Immature natural killer cell (primary cell): ENCODE measurements around the gene GRIK4. TPM values are rescaled to one million over a fixed set of nuclear protein-coding genes. Genes with fewer than 3 reads are reported as not detected.
A peak's percentile ranks its signal among the peaks of the same experiment; 100 is the strongest.

Source experiments
- DNase-seq, 3 donors: peaks; one replicate each; pipeline ENCODE4 v3.0.0; 2022; ENCODE audit warnings: mixed read lengths in 1 of 3
- H3K27ac Mint-ChIP-seq, 6 donors: one replicate each; pipeline ENCODE4 v1.8.0; 2020; ENCODE audit warnings: mixed read lengths in 6 of 6, mild to moderate bottlenecking in 5 of 6, inconsistent platforms in 4 of 6, moderate library complexity in 3 of 6
- H3K27me3 Mint-ChIP-seq, 3 donors: one replicate each; pipeline ENCODE4 v1.8.0; 2020 to 2021; ENCODE audit warnings: low read depth in 3 of 3, mild to moderate bottlenecking in 3 of 3, mixed read lengths in 3 of 3, moderate library complexity in 3 of 3, inconsistent platforms in 1 of 3
- H3K36me3 Mint-ChIP-seq, 3 donors: one replicate each; pipeline ENCODE4 v1.8.0; 2020; ENCODE audit warnings: mixed read lengths in 3 of 3, inconsistent platforms in 2 of 3, mild to moderate bottlenecking in 2 of 3
- H3K4me1 Mint-ChIP-seq, 2 donors: one replicate each; pipeline ENCODE4 v1.8.0; 2020; ENCODE audit warnings: inconsistent platforms in 2 of 2, mild to moderate bottlenecking in 2 of 2, mixed read lengths in 2 of 2, moderate library complexity in 1 of 2
- H3K4me3 Mint-ChIP-seq, 5 donors: one replicate each; pipeline ENCODE4 v1.8.0; 2020; ENCODE audit warnings: mild to moderate bottlenecking in 5 of 5, mixed read lengths in 5 of 5, inconsistent platforms in 3 of 5, moderate library complexity in 3 of 5
- H3K9me3 Mint-ChIP-seq, 6 donors: one replicate each; pipeline ENCODE4 v1.8.0; 2020; ENCODE audit warnings: mild to moderate bottlenecking in 6 of 6, mixed read lengths in 6 of 6, inconsistent platforms in 4 of 6, moderate library complexity in 3 of 6
- polyA plus RNA-seq, 3 donors: library from polyadenylated mRNA; unstranded; fragments of 300-500 nt; fragmentation: Illumina TruSeq; gene quantifications; one replicate each; pipeline ENCODE4 v1.2.3, GENCODE V29; 2021

GRIK4 gene
- polyA plus RNA-seq, 3 donors from 2014 or later: 0.85 to 3.6 (median 2.0) TPM

DNA sequence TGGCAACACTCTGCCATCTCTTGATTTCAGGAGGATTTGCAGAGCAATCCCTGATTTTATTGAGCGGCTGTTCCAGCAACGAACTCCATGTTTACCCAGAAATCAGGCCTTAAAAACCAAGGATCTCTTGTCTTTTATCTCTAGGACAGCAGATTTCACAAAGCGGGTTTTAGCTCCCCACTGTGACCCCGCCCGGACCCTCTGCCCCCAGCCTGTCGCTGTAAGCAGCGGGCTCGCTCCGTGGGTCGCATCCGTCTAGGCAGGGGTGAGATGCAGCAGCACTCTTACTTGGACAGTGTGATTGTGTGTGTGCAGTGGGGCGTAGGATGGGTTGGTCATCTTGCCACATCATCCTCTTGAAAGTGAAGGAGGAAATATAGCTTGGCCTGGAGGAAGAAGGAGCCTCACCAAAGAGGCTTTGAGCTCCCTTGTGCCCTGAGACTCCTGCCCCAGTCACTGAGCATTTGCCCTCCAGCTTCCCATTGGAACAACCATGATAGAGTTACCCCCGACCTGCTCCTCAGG, 323.2 kb downstream of the GRIK4 start:
- H3K4me3 Mint-ChIP-seq: no peak overlapping the region
- no peaks in the 10 kb centered on the region for H3K9me3 Mint-ChIP-seq
- H3K36me3 Mint-ChIP-seq: peaks cover under 1 to 8% (median 4%) of the 10 kb centered on the region in 3 donors
- peaks cover 2 to 8% (median 6%) of the 10 kb centered on the region in 3 donors for H3K27me3 Mint-ChIP-seq
- peaks cover 10 to 28% of the 10 kb centered on the region in 2 donors for H3K4me1 Mint-ChIP-seq
- no peak for DNase-seq
- H3K27ac Mint-ChIP-seq: no peak overlapping the region

DNA sequence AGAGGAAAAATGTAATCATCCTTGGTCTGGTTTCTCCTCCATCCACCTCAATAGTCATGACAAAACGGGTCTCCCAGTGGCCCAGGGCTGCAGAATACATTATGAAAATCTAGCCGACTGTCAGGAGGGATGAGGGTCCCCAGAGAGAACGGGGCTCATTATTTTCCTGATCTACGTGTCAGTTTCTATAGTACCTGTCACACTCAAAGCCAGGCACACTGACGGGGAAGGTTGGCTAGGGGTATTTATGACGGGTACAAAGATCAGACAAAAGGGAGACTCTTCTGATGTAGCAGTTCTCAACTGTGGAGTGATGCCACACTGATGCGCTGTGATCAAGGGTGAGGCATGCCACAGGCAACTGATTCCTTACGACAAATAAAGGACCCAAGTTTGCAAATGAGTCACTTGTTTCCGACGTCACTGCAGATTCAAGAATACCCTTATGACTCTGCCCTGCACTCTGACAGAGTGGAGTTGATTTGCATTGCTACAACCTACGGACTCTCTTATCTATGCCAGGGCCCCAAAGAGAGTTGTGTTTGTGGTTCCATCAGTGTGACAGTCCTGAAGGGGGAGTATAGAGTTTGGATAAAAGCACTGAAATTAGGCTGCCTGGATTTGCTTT, 324.2 kb downstream of the GRIK4 start:
- H3K4me3 Mint-ChIP-seq: no peak overlapping the region
- H3K4me1 Mint-ChIP-seq: peaks cover 17 to 35% of the 10 kb centered on the region in 2 donors
- H3K27ac Mint-ChIP-seq: peak overlapping the region in 1 of 6 donors; percentile 9
- peaks cover 2 to 11% (median 6%) of the 10 kb centered on the region in 3 donors for H3K27me3 Mint-ChIP-seq
- DNase-seq: peak in 1 of 3 donors; percentile 39
- H3K36me3 Mint-ChIP-seq: peaks cover 3 to 8% (median 4%) of the 10 kb centered on the region in 3 donors
- no peaks in the 10 kb centered on the region for H3K9me3 Mint-ChIP-seq

GRCh38 chr11:120837696-120838095, 326.1 kb downstream of the GRIK4 start:
- Mint-ChIP-seq H3K9me3 (no peaks in the 10 kb centered on the region), H3K4me3 (no peak overlapping the region), H3K27ac (peak overlapping the region in 2 of 6 donors; percentile 26 to 59), H3K36me3 (peaks cover 4 to 11% (median 8%) of the 10 kb centered on the region in 3 donors), H3K4me1 (peaks cover 17 to 35% of the 10 kb centered on the region in 2 donors), H3K27me3 (peaks cover 2 to 10% (median 2%) of the 10 kb centered on the region in 3 donors)
- no peak for DNase-seq

GRCh38 chr11:120839201-120839600, 327.7 kb downstream of the GRIK4 start:
- peaks cover 10 to 22% of the 10 kb centered on the region in 2 donors for H3K4me1 Mint-ChIP-seq
- peaks cover 0 to 10% (median 0%) of the 10 kb centered on the region in 3 donors for H3K27me3 Mint-ChIP-seq
- H3K36me3 Mint-ChIP-seq: peaks cover 4 to 11% (median 9%) of the 10 kb centered on the region in 3 donors
- no peaks in the 10 kb centered on the region for H3K9me3 Mint-ChIP-seq
- no peak overlapping the region for H3K4me3 Mint-ChIP-seq
- no peak for DNase-seq
- peak overlapping the region in 2 of 6 donors; percentile 9 to 38 for H3K27ac Mint-ChIP-seq

GRCh38 chr11:120839846-120840402, 328.4 kb downstream of the GRIK4 start:
- Mint-ChIP-seq H3K36me3 (peaks cover 4 to 13% (median 11%) of the 10 kb centered on the region in 3 donors), H3K27me3 (peaks cover 0 to 10% (median 0%) of the 10 kb centered on the region in 3 donors), H3K4me3 (peak overlapping the region in 1 of 5 donors; percentile 5), H3K4me1 (peaks cover 10 to 18% of the 10 kb centered on the region in 2 donors), H3K9me3 (no peaks in the 10 kb centered on the region), H3K27ac (peak overlapping the region in 5 of 6 donors; percentile 24 to 63 (median 42))
- DNase-seq: no peak

- Mint-ChIP-seq H3K27ac (no peak overlapping the region), H3K4me3 (no peak overlapping the region), H3K9me3 (no peaks in the 10 kb centered on the region), H3K36me3 (peaks cover 4 to 13% (median 11%) of the 10 kb centered on the region in 3 donors), H3K4me1 (peaks cover 11 to 19% of the 10 kb centered on the region in 2 donors), H3K27me3 (peaks cover 0 to 10% (median 0%) of the 10 kb centered on the region in 3 donors)
- no peak for DNase-seq
These were observed 329.1 kb downstream of the GRIK4 start for GRCh38 chr11:120840661-120841060.

DNA sequence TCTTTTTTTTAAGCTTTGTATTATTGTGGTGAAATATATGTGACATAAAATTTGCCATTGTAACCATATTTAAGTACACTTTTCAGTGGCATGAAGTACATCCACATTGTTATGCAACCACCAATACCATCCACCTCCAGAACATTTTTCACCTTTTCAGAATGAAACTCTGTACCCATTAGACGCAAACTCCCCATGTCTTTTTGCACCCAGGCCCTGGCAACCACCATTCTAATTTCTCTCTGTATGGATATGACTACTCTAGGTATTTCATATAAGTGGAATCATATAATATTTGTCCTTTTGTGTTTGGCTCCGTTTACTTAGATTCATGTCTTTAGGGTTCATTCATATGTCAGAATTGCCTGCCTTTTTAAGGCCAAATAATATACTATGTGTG, 329.5 kb downstream of the GRIK4 start:
- H3K4me1 Mint-ChIP-seq: peaks cover 15 to 22% of the 10 kb centered on the region in 2 donors
- DNase-seq: no peak
- no peak overlapping the region for H3K27ac Mint-ChIP-seq
- no peaks in the 10 kb centered on the region for H3K9me3 Mint-ChIP-seq
- peaks cover 0 to 10% (median 0%) of the 10 kb centered on the region in 3 donors for H3K27me3 Mint-ChIP-seq
- H3K4me3 Mint-ChIP-seq: no peak overlapping the region
- peaks cover 4 to 14% (median 12%) of the 10 kb centered on the region in 3 donors for H3K36me3 Mint-ChIP-seq

- Mint-ChIP-seq H3K27me3 (peaks cover 0 to 10% (median under 1%) of the 10 kb centered on the region in 3 donors), H3K9me3 (no peaks in the 10 kb centered on the region), H3K4me3 (no peak overlapping the region), H3K4me1 (peaks cover 24 to 33% of the 10 kb centered on the region in 2 donors), H3K27ac (no peak overlapping the region), H3K36me3 (peaks cover 4 to 15% (median 13%) of the 10 kb centered on the region in 3 donors)
- DNase-seq: no peak
These were observed 330.6 kb downstream of the GRIK4 start for GRCh38 chr11:120842195-120842594.

- no peaks in the 10 kb centered on the region for H3K36me3 Mint-ChIP-seq
- no peaks in the 10 kb centered on the region for H3K9me3 Mint-ChIP-seq
- H3K4me1 Mint-ChIP-seq: peaks cover 0 to 59% of the 10 kb centered on the region in 2 donors
- no peak for DNase-seq
- peak overlapping the region in 1 of 6 donors; percentile 66 for H3K27ac Mint-ChIP-seq
- H3K27me3 Mint-ChIP-seq: peaks cover 0 to 2% (median 0%) of the 10 kb centered on the region in 3 donors
- peak overlapping the region in 1 of 5 donors; percentile 59 for H3K4me3 Mint-ChIP-seq
These were observed 341.9 kb downstream of the GRIK4 start for GRCh38 chr11:120853435-120853834.

- DNase-seq: no peak
- Mint-ChIP-seq H3K4me1 (peaks cover 0 to 59% of the 10 kb centered on the region in 2 donors), H3K27me3 (peaks cover 0 to 2% (median 0%) of the 10 kb centered on the region in 3 donors), H3K27ac (peak overlapping the region in 2 of 6 donors; percentile 21 to 90), H3K36me3 (no peaks in the 10 kb centered on the region), H3K4me3 (peak overlapping the region in 3 of 5 donors; percentile 1 to 8 (median 7)), H3K9me3 (no peaks in the 10 kb centered on the region)
These were observed 343.4 kb downstream of the GRIK4 start for GRCh38 chr11:120854988-120855387.

GRCh38 chr11:120857508-120857907, 346.0 kb downstream of the GRIK4 start:
- Mint-ChIP-seq H3K9me3 (peaks cover 0 to 2% (median 0%) of the 10 kb centered on the region in 6 donors), H3K27ac (peak overlapping the region; percentile 78 to 97 (median 90)), H3K36me3 (peaks cover 0 to 5% (median 3%) of the 10 kb centered on the region in 3 donors), H3K4me1 (peaks cover 13 to 78% of the 10 kb centered on the region in 2 donors), H3K27me3 (peaks cover 0 to 3% (median 0%) of the 10 kb centered on the region in 3 donors), H3K4me3 (peak overlapping the region; percentile 52 to 81 (median 72))
- peak; percentile 50 to 54 (median 50) for DNase-seq

- Mint-ChIP-seq H3K27ac (peak overlapping the region; percentile 78 to 97 (median 90)), H3K4me1 (peaks cover 25 to 90% of the 10 kb centered on the region in 2 donors), H3K36me3 (peaks cover 0 to 8% (median 3%) of the 10 kb centered on the region in 3 donors), H3K9me3 (peaks cover 0 to 2% (median 0%) of the 10 kb centered on the region in 6 donors), H3K27me3 (peaks cover 0 to 3% (median 3%) of the 10 kb centered on the region in 3 donors), H3K4me3 (peak overlapping the region; percentile 1 to 37 (median 22))
- no peak for DNase-seq
These were observed 347.2 kb downstream of the GRIK4 start for GRCh38 chr11:120858740-120859139.

DNA sequence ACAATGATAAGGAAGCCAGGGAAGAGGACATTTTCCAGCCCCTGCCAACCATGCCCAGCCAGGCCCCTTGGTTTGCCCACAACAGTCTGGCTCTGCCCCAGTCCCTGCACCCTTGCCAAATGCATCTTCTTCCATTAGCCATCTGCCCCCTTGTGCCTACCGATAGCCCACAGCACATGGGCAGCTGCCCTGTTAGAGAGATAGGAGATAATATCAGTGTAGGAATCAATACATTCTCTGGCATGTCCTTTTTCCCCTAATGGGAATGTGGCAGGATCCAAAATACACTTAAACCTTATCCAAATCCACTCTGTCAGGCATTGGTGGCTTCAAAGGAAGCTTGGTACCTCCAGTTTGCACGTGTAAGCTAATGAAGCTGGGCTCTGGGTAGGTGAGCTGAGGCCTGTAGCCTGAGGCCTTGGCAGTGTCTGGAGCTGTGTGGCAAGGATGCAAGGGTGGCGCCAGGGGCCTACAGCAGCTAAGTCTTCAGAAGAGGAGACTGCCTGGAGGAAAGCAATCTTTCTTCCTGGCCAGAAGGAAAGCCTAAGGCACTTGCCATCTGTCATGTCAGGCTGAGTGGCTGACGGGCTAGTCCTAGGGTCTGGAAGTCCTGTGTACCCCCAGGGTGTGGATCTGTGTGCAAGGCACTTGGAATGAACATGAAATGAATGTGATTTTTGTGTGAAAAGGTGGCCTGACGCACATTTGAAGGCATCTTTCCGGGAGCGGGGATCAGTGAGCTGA, 348.2 kb downstream of the GRIK4 start:
- H3K27me3 Mint-ChIP-seq: peaks cover 0 to 3% (median 3%) of the 10 kb centered on the region in 3 donors
- H3K4me1 Mint-ChIP-seq: peaks cover 30 to 96% of the 10 kb centered on the region in 2 donors
- peaks cover 0 to 2% (median 0%) of the 10 kb centered on the region in 6 donors for H3K9me3 Mint-ChIP-seq
- peak overlapping the region in 5 of 6 donors; percentile 48 to 97 (median 90) for H3K27ac Mint-ChIP-seq
- H3K4me3 Mint-ChIP-seq: peak overlapping the region in 4 of 5 donors; percentile 21 to 56 (median 32)
- no peak for DNase-seq
- H3K36me3 Mint-ChIP-seq: peaks cover 0 to 8% (median 3%) of the 10 kb centered on the region in 3 donors
